ENCODE measurements around the gene DOK3. TPM values are rescaled to one million over a fixed set of nuclear protein-coding genes. Genes with fewer than 3 reads are reported as not detected.
"Not testable (repeated sequence)": the region's sequence is repeated elsewhere in the genome, so short reads cannot be mapped to it uniquely, and the experiment has no call there.

Gene DOK3
- polyA plus RNA-seq, 3 donors, result 62.8 to 196 (median 98.3) TPM

DNA sequence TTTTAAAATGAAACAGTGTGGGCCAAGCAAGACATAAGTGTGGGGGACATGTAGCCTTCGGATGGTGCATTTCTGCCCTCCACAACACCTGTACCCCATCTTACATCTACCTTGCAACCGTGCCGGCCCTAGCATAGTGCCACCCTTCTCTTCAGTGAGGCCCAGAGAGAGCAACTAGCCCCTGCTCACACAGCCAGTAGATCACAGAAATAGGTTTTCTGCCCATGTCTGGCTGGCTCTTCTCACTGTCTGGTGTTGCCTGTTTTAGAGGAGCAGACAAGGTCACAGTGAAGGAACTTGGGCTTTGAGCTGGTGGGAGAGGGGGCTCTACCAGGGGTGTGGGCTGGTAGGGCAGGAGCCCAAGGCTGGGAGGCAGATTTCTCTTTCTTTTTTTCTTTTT, 23.4 kb downstream of the DOK3 start:
- H3K4me1 ChIP-seq (ENCODE audit: control insufficient read depth in 1 of 2, insufficient read depth in 2 of 2, low read length in 2 of 2), result peaks cover 9 to 10% of the 10 kb centered on the region in 2 donors
- Mint-ChIP-seq H3K36me3 (peaks cover 85 to 96% of the 10 kb centered on the region in 2 donors), H3K4me1 (peaks cover 13% of the 10 kb centered on the region), H3K9me3 (peaks cover 0 to 10% (median 1%) of the 10 kb centered on the region in 7 donors), H3K27ac (no peak overlapping the region), H3K4me3 (peak overlapping the region in 1 of 2 donors; percentile 53), H3K27me3 (ENCODE audit: low read depth in 3 of 3) (peaks cover 13 to 30% (median 15%) of the 10 kb centered on the region in 3 donors)
- no CpG with 5 or more reads among the region's 3 CpGs for WGBS (ENCODE audit: insufficient coverage)
- peaks cover 0 to 3% of the 10 kb centered on the region in 2 donors for H3K27me3 ChIP-seq (ENCODE audit: control insufficient read depth in 2 of 2, insufficient read depth in 2 of 2, low read length in 2 of 2)
- intact Hi-C loops (cut with micrococcal nuclease), result no loop called here
- no peaks in the 10 kb centered on the region for H3K9me3 ChIP-seq (replicated peaks in 1 of 2; ENCODE audit: control insufficient read depth in 1 of 2, insufficient read depth in 1 of 2, low read length in 2 of 2)
- no peak overlapping the region for H3K27ac ChIP-seq (ENCODE audit: low read depth in 1 of 2, low read length in 2 of 2)
- H2AFZ ChIP-seq (ENCODE audit: insufficient read depth, low read depth, low read length, poor library complexity, severe bottlenecking), result no peak overlapping the region
- H3K79me2 ChIP-seq (ENCODE audit: insufficient read depth, low read length), result no peaks in the 10 kb centered on the region
- no peak overlapping the region for H3K4me2 ChIP-seq (replicated peaks; ENCODE audit: extremely low read depth, low read length, poor library complexity, severe bottlenecking)
- DNase-seq, result no peak
- no peak overlapping the region for H3K9ac ChIP-seq (ENCODE audit: insufficient read depth, low read length, poor library complexity, severe bottlenecking)
- H3K4me3 ChIP-seq (replicated peaks in 1 of 3; ENCODE audit: low read depth in 2 of 3, low read length in 3 of 3), result no peak overlapping the region
- H4K20me1 ChIP-seq (ENCODE audit: insufficient read depth, low read length), result peaks cover 48% of the 10 kb centered on the region
- no peak for TF ChIP-seq CTCF (IDR thresholded peaks at IDR 0.05)
- peaks cover 53 to 87% of the 10 kb centered on the region in 2 donors for H3K36me3 ChIP-seq (replicated peaks in 1 of 2; ENCODE audit: control insufficient read depth in 1 of 2, insufficient read depth in 2 of 2, low read length in 2 of 2)

DNA sequence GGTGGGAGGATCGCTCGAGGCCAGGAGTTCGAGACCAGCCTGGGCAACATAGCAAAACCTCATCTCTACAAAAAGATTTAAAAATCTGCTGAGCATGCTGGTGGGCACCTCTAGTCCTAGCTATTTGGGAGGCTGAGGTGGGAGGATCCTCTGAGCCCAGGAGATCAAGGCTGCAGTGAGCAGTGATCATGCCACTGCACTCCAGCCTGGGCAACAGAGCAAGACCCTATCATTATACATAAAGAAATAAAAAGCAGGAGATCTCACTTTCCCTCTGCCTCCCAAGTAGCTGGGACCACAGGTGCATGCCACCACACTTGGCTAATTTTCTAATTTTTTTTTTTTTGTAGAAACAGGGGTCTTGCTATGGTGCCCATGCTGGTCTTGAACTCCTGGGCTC, 23.9 kb downstream of the DOK3 start:
- no CpG with 5 or more reads among the region's 3 CpGs for WGBS (ENCODE audit: insufficient coverage)
- H3K4me3 Mint-ChIP-seq; H3K27ac Mint-ChIP-seq; H3K4me2 ChIP-seq (replicated peaks; ENCODE audit: extremely low read depth, low read length, poor library complexity, severe bottlenecking); H3K79me2 ChIP-seq (ENCODE audit: insufficient read depth, low read length); intact Hi-C loops (cut with micrococcal nuclease); H3K4me1 Mint-ChIP-seq; H3K27me3 ChIP-seq (ENCODE audit: control insufficient read depth in 2 of 2, insufficient read depth in 2 of 2, low read length in 2 of 2); H3K4me1 ChIP-seq (ENCODE audit: control insufficient read depth in 1 of 2, insufficient read depth in 2 of 2, low read length in 2 of 2); H3K9ac ChIP-seq (ENCODE audit: insufficient read depth, low read length, poor library complexity, severe bottlenecking); H3K27ac ChIP-seq (ENCODE audit: low read depth in 1 of 2, low read length in 2 of 2); H3K4me3 ChIP-seq (replicated peaks in 1 of 3; ENCODE audit: low read depth in 2 of 3, low read length in 3 of 3); H3K9me3 Mint-ChIP-seq; H3K9me3 ChIP-seq (replicated peaks in 1 of 2; ENCODE audit: control insufficient read depth in 1 of 2, insufficient read depth in 1 of 2, low read length in 2 of 2); H2AFZ ChIP-seq (ENCODE audit: insufficient read depth, low read depth, low read length, poor library complexity, severe bottlenecking); DNase-seq: not testable (repeated sequence)
- Histone ChIP-seq H3K36me3 (replicated peaks in 1 of 2; ENCODE audit: control insufficient read depth in 1 of 2, insufficient read depth in 2 of 2, low read length in 2 of 2) (peaks cover 48 to 82% of the 10 kb centered on the region in 2 donors), H4K20me1 (ENCODE audit: insufficient read depth, low read length) (peaks cover 46% of the 10 kb centered on the region)
- peaks cover 15 to 30% (median 16%) of the 10 kb centered on the region in 3 donors for H3K27me3 Mint-ChIP-seq (ENCODE audit: low read depth in 3 of 3)
- peaks cover 82 to 91% of the 10 kb centered on the region in 2 donors for H3K36me3 Mint-ChIP-seq

Data from CD14-positive monocyte (primary cell).